Stomach (tissue), 9 donors: ENCODE data around the gene LYZL1. TPM values are rescaled to one million over a fixed set of nuclear protein-coding genes. Genes with fewer than 3 reads are reported as not detected.
"Not testable (repeated sequence)": the region's sequence is repeated elsewhere in the genome, so short reads cannot be mapped to it uniquely, and the experiment has no call there.

Experiments used
- DNase-seq, 2 donors: peaks; one replicate each; pipeline versions ENCODE4 v3.0.0 to v3.0.0-alpha.2; 2013 to 2019
- H3K27ac ChIP-seq, 5 donors: fragments of 200-600 bp in 4 of 5; sonication (generic) in 4 of 5; one replicate each; pipeline ENCODE4 v1.5.1; 2013 to 2019; ENCODE audit warnings: mild to moderate bottlenecking in 1 of 5, moderate library complexity in 1 of 5
- H3K27me3 ChIP-seq, 3 donors: fragments of 200-600 bp; sonication (generic); one replicate each; pipeline ENCODE4 v1.5.1; 2017 to 2019; ENCODE audit warnings: mixed run types in 1 of 3
- H3K36me3 ChIP-seq, 4 donors: fragments of 200-600 bp; sonication (generic); 1 replicate in 3 of 4; 2 replicates in 1 of 4; pipeline ENCODE4 v1.5.1; 2016 to 2019
- H3K4me1 ChIP-seq, 4 donors: fragments of 200-600 bp; sonication (generic); one replicate each; pipeline ENCODE4 v1.5.1; 2016 to 2019
- H3K4me3 ChIP-seq, 4 donors: fragments of 200-600 bp; sonication (generic) in 3 of 4; one replicate each; pipeline ENCODE4 v1.5.1; 2016 to 2019; ENCODE audit warnings: mild to moderate bottlenecking in 1 of 4
- H3K9me3 ChIP-seq, 4 donors: fragments of 200-600 bp; sonication (generic); one replicate each; pipeline ENCODE4 v1.5.1; 2016 to 2019
- CTCF ChIP-seq, 7 experiments: fragments of 450-650 bp in 4 of 7; fragments of 200-600 bp in 3 of 7; sonication (generic) in 3 of 7; IDR thresholded peaks; one replicate each; pipeline ENCODE4 v1.5.1; 2016 to 2019; ENCODE audit warnings: antibody characterized with exemption in 7 of 7, control low read depth in 2 of 7, mild to moderate bottlenecking in 1 of 7
- EP300 ChIP-seq: sonication (generic); formaldehyde crosslinking; IDR thresholded peaks from one replicate; pipeline ENCODE4 v1.6.1; 2017; ENCODE audit warnings: antibody characterized with exemption
- POLR2A ChIP-seq, 4 donors: fragments of 450-650 bp; IDR thresholded peaks; one replicate each; pipeline ENCODE4 v1.6.1; 2016; ENCODE audit warnings: antibody characterized with exemption in 4 of 4, control low read depth in 2 of 4, mild to moderate bottlenecking in 1 of 4, moderate library complexity in 1 of 4
- POLR2AphosphoS5 ChIP-seq, 3 donors: sonication (generic); formaldehyde crosslinking; IDR thresholded peaks; one replicate each; pipeline ENCODE4 v1.6.1; 2016; ENCODE audit warnings: antibody characterized with exemption in 3 of 3
- WGBS, 5 donors: extraction: QIAGEN DNeasy Blood & Tissue Kit in 3 of 5; methylation state at CpG; one replicate each; pipeline versions ENCODE4 v1.1.5 to v1.1.7; 2013 to 2018; 5-methylcytosine and 5-hydroxymethylcytosine counted together
- intact Hi-C: fragments of 100-400 bp; cut with DNase I; formaldehyde crosslinking; loops from one replicate; pipeline ENCODE4 v1.15.1; 2023; ENCODE audit warnings: low total_unique reads
- polyA plus RNA-seq, 3 donors: library from polyadenylated mRNA; stranded (reverse); fragments of 200-250 nt; gene quantifications; one replicate each; pipeline ENCODE4 v1.2.3, GENCODE V29; 2013
- total RNA-seq, 5 donors: library from RNA; depleted of rRNA; stranded (reverse); fragments of >200 nt; gene quantifications; one replicate each; pipeline versions ENCODE4 v1.1.0 to v1.2.3, GENCODE V29; 2014 to 2016
- donor health status: healthy with polysubstance abuse.
- donor health status: Bipolar disorder and iron deficiency.
- donor health status: healthy.

LYZL1 gene
- total and polyA plus RNA-seq, 8 donors: not detected

- Histone ChIP-seq H3K27me3 (no peaks in the 10 kb centered on the region), H3K9me3 (peaks cover 0 to 5% (median 2%) of the 10 kb centered on the region in 4 donors), H3K4me1 (peaks cover 0 to 6% (median 0%) of the 10 kb centered on the region in 4 donors), H3K27ac (no peak overlapping the region), H3K4me3 (no peak overlapping the region), H3K36me3 (no peaks in the 10 kb centered on the region)
- 67 to 73% (median 72%) methylated on average over 4 of the region's 4 CpGs for WGBS, 5 donors
- DNase-seq: no peak
- TF ChIP-seq POLR2A (IDR thresholded peaks at IDR 0.05) (no peak), EP300 (no peak), CTCF (IDR thresholded peaks at IDR 0.05) (no peak), POLR2AphosphoS5 (IDR thresholded peaks at IDR 0.05) (no peak)
- intact Hi-C loops: no loop called here
Measured at GRCh38 chr10:29332061-29332760, 43.3 kb downstream of the LYZL1 start.

GRCh38 chr10:29332761-29333148 is 43.9 kb downstream of the LYZL1 start:
- intact Hi-C loops: no loop called here
- no peak overlapping the region for H3K4me3 ChIP-seq
- no peaks in the 10 kb centered on the region for H3K36me3 ChIP-seq
- WGBS, 5 donors: 51 to 61% (median 58%) methylated on average over 5 of the region's 5 CpGs
- peaks cover 0 to 5% (median 2%) of the 10 kb centered on the region in 4 donors for H3K9me3 ChIP-seq
- TF ChIP-seq CTCF (IDR thresholded peaks at IDR 0.05): no peak
- TF ChIP-seq EP300: no peak
- TF ChIP-seq POLR2AphosphoS5 (IDR thresholded peaks at IDR 0.05): no peak
- no peak for TF ChIP-seq POLR2A (IDR thresholded peaks at IDR 0.05)
- DNase-seq: no peak
- no peaks in the 10 kb centered on the region for H3K27me3 ChIP-seq
- peaks cover 0 to 6% (median 0%) of the 10 kb centered on the region in 4 donors for H3K4me1 ChIP-seq
- no peak overlapping the region for H3K27ac ChIP-seq

GRCh38 chr10:29337526-29337925 is 48.7 kb downstream of the LYZL1 start:
- H3K27me3 ChIP-seq, H3K27ac ChIP-seq, H3K4me3 ChIP-seq, intact Hi-C loops, DNase-seq, H3K4me1 ChIP-seq, H3K36me3 ChIP-seq, H3K9me3 ChIP-seq: not testable (repeated sequence)
- WGBS, 5 donors: 79 to 93% (median 84%) methylated on average over 3 to 4 of the region's 4 CpGs

GRCh38 chr10:29343607-29344038 is 54.8 kb downstream of the LYZL1 start:
- no peaks in the 10 kb centered on the region for H3K4me1 ChIP-seq
- DNase-seq: no peak
- no peak overlapping the region for H3K27ac ChIP-seq
- intact Hi-C loops: no loop called here
- peaks cover 0 to 9% (median 4%) of the 10 kb centered on the region in 3 donors for H3K27me3 ChIP-seq
- peaks cover 0 to 11% (median 3%) of the 10 kb centered on the region in 4 donors for H3K9me3 ChIP-seq
- H3K4me3 ChIP-seq: no peak overlapping the region
- TF ChIP-seq EP300: no peak
- TF ChIP-seq POLR2A (IDR thresholded peaks at IDR 0.05): no peak
- TF ChIP-seq POLR2AphosphoS5 (IDR thresholded peaks at IDR 0.05): no peak
- no peak for TF ChIP-seq CTCF (IDR thresholded peaks at IDR 0.05)
- H3K36me3 ChIP-seq: no peaks in the 10 kb centered on the region
- 55 to 82% (median 71%) methylated on average over 7 of the region's 7 CpGs for WGBS, 5 donors
